ENCODE measurements around the gene C1orf53.
"Not testable (repeated sequence)": the region's sequence is repeated elsewhere in the genome, so short reads cannot be mapped to it uniquely, and the experiment has no call there.

The C1orf53 gene

DNA sequence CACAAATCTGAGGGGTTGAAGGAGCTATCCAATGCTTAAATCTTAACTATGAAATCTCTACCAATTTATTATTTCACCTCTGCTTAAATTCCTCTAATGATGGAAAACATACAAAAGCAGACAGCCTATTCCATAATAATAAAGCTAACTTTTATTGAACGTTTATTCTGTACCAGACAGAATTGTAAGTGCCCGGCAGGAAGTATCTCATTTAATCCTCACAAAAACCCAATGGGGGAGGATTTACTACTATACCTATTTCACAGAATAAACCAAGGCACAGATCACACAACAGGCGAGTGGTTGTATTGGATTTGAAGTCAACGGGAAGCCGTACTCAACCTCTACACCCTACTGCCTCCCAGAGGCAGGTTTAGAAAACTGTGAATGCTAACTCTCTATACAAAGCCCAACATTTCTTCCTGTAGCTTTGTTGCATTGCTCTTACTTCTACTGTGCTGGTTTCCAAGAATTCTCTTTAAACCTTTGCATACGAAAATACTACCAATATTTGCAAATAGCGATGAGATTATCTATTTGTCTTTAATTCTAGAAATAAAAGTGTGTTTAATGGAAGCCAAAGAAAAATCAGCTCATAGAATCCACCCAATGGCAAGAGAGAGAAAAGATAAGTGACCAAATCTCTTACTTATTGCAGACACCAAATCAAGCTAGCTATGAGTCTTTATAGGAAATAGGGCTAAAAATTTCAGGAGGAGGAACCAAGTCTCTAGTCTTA lies 33.5 kb upstream of the C1orf53 start:
- no peak overlapping the region for H3K4me3 ChIP-seq (ENCODE audit: control insufficient read depth, low read depth, low read length)
- TF ChIP-seq, protein P1, sequence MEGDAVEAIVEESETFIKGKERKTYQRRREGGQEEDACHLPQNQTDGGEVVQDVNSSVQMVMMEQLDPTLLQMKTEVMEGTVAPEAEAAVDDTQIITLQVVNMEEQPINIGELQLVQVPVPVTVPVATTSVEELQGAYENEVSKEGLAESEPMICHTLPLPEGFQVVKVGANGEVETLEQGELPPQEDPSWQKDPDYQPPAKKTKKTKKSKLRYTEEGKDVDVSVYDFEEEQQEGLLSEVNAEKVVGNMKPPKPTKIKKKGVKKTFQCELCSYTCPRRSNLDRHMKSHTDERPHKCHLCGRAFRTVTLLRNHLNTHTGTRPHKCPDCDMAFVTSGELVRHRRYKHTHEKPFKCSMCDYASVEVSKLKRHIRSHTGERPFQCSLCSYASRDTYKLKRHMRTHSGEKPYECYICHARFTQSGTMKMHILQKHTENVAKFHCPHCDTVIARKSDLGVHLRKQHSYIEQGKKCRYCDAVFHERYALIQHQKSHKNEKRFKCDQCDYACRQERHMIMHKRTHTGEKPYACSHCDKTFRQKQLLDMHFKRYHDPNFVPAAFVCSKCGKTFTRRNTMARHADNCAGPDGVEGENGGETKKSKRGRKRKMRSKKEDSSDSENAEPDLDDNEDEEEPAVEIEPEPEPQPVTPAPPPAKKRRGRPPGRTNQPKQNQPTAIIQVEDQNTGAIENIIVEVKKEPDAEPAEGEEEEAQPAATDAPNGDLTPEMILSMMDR (IDR thresholded peaks at IDR 0.05; ENCODE audit: control insufficient read depth, insufficient read depth, low read depth, low read length, missing control alignments): peak; percentile 77
- DNase-seq (ENCODE audit: low read depth): peak; percentile 27

DNA sequence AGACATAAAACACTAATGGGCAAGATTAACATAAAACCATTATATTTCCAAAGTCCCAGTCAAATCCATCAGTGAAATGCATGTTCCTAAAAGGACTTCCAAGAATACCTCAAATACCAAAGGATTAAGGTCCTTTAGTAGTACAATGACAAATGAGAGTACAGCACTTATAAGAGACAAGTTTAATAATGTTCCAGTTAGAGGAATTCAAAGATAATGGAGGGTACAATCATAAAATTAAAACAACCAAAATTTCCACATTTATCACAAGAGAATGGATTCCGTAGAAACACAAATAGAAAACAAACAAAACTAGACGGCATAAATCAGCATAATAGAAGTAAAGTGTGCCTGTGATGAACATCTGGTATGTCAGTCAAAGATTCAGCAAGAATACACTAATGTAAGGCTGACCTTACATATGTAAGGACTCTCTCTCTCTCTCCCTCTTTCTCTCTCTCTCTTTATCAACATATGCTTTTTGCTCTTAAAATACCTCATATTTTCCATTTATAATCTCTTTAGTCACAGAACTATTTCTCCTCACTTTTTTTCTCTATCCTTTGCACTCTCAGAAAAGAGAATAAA lies 32.8 kb upstream of the C1orf53 start:
- TF ChIP-seq, protein P1 (IDR thresholded peaks at IDR 0.05; ENCODE audit: control insufficient read depth, insufficient read depth, low read depth, low read length, missing control alignments): no peak
- no peak for DNase-seq (ENCODE audit: low read depth)
- H3K4me3 ChIP-seq (ENCODE audit: control insufficient read depth, low read depth, low read length): no peak overlapping the region

DNA sequence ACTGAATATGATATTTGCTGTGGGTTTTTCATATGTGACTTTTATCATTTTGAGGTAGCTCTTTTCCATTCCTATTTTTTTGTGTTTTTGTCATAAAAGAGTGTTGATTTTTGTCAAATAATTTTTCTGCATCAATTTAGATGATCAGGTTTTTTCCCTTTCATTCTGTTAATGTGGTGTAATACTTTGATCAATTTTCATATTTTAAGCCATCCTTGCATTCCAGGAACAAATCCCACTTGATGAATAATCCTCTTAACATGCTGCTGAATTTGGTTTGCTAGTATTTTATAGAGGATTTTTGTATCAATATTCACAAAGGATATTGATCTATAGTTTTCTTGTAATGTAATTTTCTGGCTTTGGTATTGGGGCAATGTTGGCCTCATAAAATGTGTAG lies 25.5 kb upstream of the C1orf53 start:
- TF ChIP-seq, protein P1 (IDR thresholded peaks at IDR 0.05; ENCODE audit: control insufficient read depth, insufficient read depth, low read depth, low read length, missing control alignments): no peak
- no peak for DNase-seq (ENCODE audit: low read depth)
- H3K4me3 ChIP-seq (ENCODE audit: control insufficient read depth, low read depth, low read length): no peak overlapping the region

DNA sequence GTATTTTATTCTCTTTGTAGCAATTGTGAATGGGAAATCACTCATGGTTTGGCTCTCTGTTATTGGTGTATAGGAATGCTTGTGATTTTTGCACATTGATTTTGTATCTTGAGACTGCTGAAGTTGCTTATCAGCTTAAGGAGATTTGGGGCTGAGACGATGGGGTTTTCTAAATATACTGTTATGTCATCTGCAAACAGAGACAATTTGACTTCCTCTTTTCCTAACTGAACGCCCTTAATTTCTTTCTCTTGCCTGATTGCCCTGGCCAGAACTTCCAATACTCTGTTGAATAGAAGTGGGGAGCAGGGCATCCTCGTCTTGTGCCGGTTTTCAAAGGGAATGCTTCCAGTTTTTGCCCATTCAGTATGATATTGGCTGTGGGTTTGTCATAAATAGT lies 22.0 kb upstream of the C1orf53 start:
- DNase-seq (ENCODE audit: low read depth); H3K4me3 ChIP-seq (ENCODE audit: control insufficient read depth, low read depth, low read length): not testable (repeated sequence)

DNA sequence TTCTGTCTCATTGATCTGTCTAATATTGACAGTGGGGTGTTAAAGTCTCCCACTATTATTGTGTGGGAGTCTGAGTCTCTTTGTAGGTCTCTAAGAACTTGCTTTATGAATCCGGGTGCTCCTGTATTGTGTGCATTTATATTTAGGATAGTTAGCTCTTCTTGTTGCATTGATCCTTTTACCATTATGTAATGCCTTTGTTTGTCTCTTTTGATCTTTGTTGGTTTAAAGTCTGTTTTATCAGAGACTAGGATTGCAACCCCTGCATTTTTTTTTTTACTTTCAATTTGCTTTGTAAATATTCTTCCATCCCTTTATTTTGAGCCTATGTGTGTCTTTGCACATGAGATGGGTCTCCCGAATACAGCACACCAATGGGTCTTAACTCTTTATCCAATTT lies 20.2 kb upstream of the C1orf53 start:
- DNase-seq (ENCODE audit: low read depth); H3K4me3 ChIP-seq (ENCODE audit: control insufficient read depth, low read depth, low read length): not testable (repeated sequence)

DNA sequence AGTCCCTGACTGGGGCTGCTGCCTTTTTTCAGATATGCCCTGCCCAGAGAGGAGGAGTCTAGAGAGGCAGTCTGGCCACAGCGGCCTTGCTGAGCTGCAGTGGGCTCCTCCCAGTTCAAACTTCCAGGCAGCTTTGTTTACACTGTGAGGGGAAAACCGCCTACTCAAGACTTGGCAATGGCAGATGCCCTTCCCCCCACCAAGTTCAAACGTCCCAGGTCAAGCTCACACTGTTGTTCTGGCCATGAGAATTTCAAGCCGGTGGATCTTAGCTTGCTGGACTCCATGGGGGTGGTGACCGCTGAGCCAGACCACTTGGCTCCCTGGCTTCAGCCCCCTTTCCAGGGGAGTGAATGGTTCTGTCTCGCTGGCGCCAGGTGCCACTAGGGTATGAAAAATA lies 18.3 kb upstream of the C1orf53 start:
- DNase-seq (ENCODE audit: low read depth): no peak
- TF ChIP-seq, protein P1 (IDR thresholded peaks at IDR 0.05; ENCODE audit: control insufficient read depth, insufficient read depth, low read depth, low read length, missing control alignments): no peak
- H3K4me3 ChIP-seq (ENCODE audit: control insufficient read depth, low read depth, low read length): no peak overlapping the region

DNA sequence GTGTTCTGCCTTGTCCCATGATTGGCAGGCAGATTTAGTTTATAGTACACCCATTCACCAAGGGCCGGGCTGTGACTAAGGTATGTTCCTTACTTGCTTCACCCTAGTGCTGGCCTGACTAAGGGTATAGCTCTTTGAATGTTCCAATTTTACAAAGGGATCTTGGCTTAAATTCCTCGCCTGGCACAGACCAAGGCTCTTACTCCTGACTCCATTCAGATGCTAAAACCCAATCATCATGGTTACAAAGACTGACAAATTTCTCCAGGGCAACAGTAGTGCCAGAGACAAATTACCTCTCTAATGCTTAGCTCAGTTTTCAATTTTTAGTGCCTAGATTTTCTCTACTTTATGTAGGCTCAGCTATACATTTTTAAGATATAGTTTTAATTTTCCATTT lies 11.5 kb upstream of the C1orf53 start:
- TF ChIP-seq, protein P1 (IDR thresholded peaks at IDR 0.05; ENCODE audit: control insufficient read depth, insufficient read depth, low read depth, low read length, missing control alignments): no peak
- H3K4me3 ChIP-seq (ENCODE audit: control insufficient read depth, low read depth, low read length): no peak overlapping the region
- DNase-seq (ENCODE audit: low read depth): no peak

Measured in AG09309 (cell line).